ENCODE measurements around the gene EYA2. TPM values are rescaled to one million over a fixed set of nuclear protein-coding genes. Genes with fewer than 3 reads are reported as not detected.
A peak's percentile ranks its signal among the peaks of the same experiment; 100 is the strongest.

The EYA2 gene
- total RNA-seq, 4 donors from 2014 or later, result 0.60 to 4.0 (median 0.99) TPM

- peak overlapping the region in 1 of 4 donors; percentile 38 for H3K27ac ChIP-seq
- intact Hi-C loops (cut with DNase I; ENCODE audit: low total_unique reads), result no loop called here
- no peaks in the 10 kb centered on the region for H3K9me3 ChIP-seq
- H3K4me3 ChIP-seq, result no peak overlapping the region
- in situ Hi-C loops (cut with MboI; ENCODE audit: low sequenced_read_pairs in 4 of 4), result no loop called here
- TF ChIP-seq POLR2A (IDR thresholded peaks at IDR 0.05), result no peak
- no peak for TF ChIP-seq CTCF (IDR thresholded peaks at IDR 0.05 in 4 of 5, conservative IDR thresholded peaks at IDR 0.05 in 1 of 5)
- H3K27me3 ChIP-seq, result no peaks in the 10 kb centered on the region
- H3K4me1 ChIP-seq, result no peaks in the 10 kb centered on the region
- ATAC-seq (peak in 1 of 2 donors; percentile 27), DNase-seq (no peak)
- H3K36me3 ChIP-seq, result no peaks in the 10 kb centered on the region
Observed at GRCh38 chr20:46985671-46986070, 91.0 kb downstream of the EYA2 start.

- Histone ChIP-seq H3K27me3 (no peaks in the 10 kb centered on the region), H3K36me3 (no peaks in the 10 kb centered on the region), H3K4me3 (no peak overlapping the region), H3K27ac (peak overlapping the region in 1 of 4 donors; percentile 30), H3K4me1 (no peaks in the 10 kb centered on the region), H3K9me3 (no peaks in the 10 kb centered on the region)
- DNase-seq (no peak), ATAC-seq (no peak)
- in situ Hi-C loops (cut with MboI; ENCODE audit: low sequenced_read_pairs in 4 of 4), result no loop called here
- intact Hi-C loops (cut with DNase I; ENCODE audit: low total_unique reads), result no loop called here
- TF ChIP-seq POLR2A (IDR thresholded peaks at IDR 0.05) (no peak), CTCF (IDR thresholded peaks at IDR 0.05 in 4 of 5, conservative IDR thresholded peaks at IDR 0.05 in 1 of 5) (no peak)
Observed at GRCh38 chr20:46987001-46987400, 92.4 kb downstream of the EYA2 start.

- Histone ChIP-seq H3K36me3 (no peaks in the 10 kb centered on the region), H3K27me3 (no peaks in the 10 kb centered on the region), H3K4me3 (no peak overlapping the region), H3K9me3 (no peaks in the 10 kb centered on the region), H3K27ac (peak overlapping the region in 1 of 4 donors; percentile 27), H3K4me1 (no peaks in the 10 kb centered on the region)
- DNase-seq, result peak in 1 of 2 donors; percentile 39
- TF ChIP-seq POLR2A (IDR thresholded peaks at IDR 0.05), result no peak
- intact Hi-C loops (cut with DNase I; ENCODE audit: low total_unique reads), result no loop called here
- in situ Hi-C loops (cut with MboI; ENCODE audit: low sequenced_read_pairs in 4 of 4), result no loop called here
- no peak for ATAC-seq
Observed at GRCh38 chr20:46990017-46990595, 95.5 kb downstream of the EYA2 start.

- H3K4me3 ChIP-seq, result no peak overlapping the region
Observed at GRCh38 chr20:46990596-46991104, 96.0 kb downstream of the EYA2 start.

GRCh38 chr20:46991168-46991567 is 96.5 kb downstream of the EYA2 start:
- Histone ChIP-seq H3K4me3 (no peak overlapping the region), H3K27ac (no peak overlapping the region), H3K9me3 (no peaks in the 10 kb centered on the region), H3K27me3 (no peaks in the 10 kb centered on the region), H3K36me3 (no peaks in the 10 kb centered on the region), H3K4me1 (no peaks in the 10 kb centered on the region)
- TF ChIP-seq POLR2A (IDR thresholded peaks at IDR 0.05) (no peak), CTCF (IDR thresholded peaks at IDR 0.05 in 4 of 5, conservative IDR thresholded peaks at IDR 0.05 in 1 of 5) (no peak)
- intact Hi-C loops (cut with DNase I; ENCODE audit: low total_unique reads) (no loop called here), in situ Hi-C loops (cut with MboI; ENCODE audit: low sequenced_read_pairs in 4 of 4) (no loop called here)
- no peak for DNase-seq
- no peak for ATAC-seq

More at GRCh38 chr20:46990596-46991104, 96.0 kb downstream of the EYA2 start:
- ATAC-seq (no peak), DNase-seq (no peak)
- intact Hi-C loops (cut with DNase I; ENCODE audit: low total_unique reads) (no loop called here), in situ Hi-C loops (cut with MboI; ENCODE audit: low sequenced_read_pairs in 4 of 4) (no loop called here)
- Histone ChIP-seq H3K27me3 (no peaks in the 10 kb centered on the region), H3K27ac (no peak overlapping the region), H3K36me3 (no peaks in the 10 kb centered on the region), H3K4me1 (no peaks in the 10 kb centered on the region), H3K9me3 (no peaks in the 10 kb centered on the region)
- TF ChIP-seq POLR2A (IDR thresholded peaks at IDR 0.05) (no peak), CTCF (IDR thresholded peaks at IDR 0.05 in 4 of 5, conservative IDR thresholded peaks at IDR 0.05 in 1 of 5) (no peak)
